Amniotic epithelial cell (primary cell): ENCODE results near the gene ECHDC3.
"Not testable (repeated sequence)": the region's sequence is repeated elsewhere in the genome, so short reads cannot be mapped to it uniquely, and the experiment has no call there.

Source experiments
- DNase-seq: peaks from one replicate; pipeline ENCODE4 v3.0.0-alpha.2; 2010; ENCODE audit warnings: low read depth

Gene ECHDC3, protein sequence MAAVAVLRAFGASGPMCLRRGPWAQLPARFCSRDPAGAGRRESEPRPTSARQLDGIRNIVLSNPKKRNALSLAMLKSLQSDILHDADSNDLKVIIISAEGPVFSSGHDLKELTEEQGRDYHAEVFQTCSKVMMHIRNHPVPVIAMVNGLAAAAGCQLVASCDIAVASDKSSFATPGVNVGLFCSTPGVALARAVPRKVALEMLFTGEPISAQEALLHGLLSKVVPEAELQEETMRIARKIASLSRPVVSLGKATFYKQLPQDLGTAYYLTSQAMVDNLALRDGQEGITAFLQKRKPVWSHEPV

DNA sequence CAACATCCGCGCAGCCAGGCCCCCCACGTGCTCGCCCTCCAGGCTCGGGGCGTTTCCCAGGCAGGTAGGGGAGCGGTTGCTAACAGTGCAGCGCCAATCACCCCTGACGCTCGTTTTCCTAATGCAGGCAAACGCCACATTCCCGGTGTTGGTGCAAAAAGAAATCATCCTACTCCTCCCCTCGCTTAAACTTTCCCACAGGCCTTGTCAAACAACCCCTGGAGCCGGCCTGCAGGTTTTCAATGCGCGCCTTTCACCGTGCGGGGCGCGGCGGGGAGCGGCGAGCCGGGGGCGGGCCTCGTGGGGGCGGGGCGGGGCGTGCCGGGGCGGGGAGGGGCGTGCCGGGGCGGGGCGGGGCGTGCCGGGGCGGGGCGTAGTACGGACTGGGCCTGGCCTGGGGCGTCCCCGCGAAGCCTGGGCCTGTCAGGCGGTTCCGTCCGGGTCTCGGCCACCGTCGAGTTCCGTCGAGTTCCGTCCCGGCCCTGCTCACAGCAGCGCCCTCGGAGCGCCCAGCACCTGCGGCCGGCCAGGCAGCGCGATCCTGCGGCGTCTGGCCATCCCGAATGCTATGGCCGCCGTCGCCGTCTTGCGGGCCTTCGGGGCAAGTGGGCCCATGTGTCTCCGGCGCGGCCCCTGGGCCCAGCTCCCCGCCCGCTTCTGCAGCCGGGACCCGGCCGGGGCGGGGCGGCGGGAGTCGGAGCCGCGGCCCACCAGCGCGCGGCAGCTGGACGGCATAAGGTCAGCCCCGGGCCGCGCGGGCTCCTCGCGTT lies at the start of gene ECHDC3:
TSS of gene ECHDC3 (plus strand) at position 374 of the 770 bp plus-strand sequence. CDS start at position 569, 195 bp downstream.
- DNase-seq = peak; percentile 36

DNA sequence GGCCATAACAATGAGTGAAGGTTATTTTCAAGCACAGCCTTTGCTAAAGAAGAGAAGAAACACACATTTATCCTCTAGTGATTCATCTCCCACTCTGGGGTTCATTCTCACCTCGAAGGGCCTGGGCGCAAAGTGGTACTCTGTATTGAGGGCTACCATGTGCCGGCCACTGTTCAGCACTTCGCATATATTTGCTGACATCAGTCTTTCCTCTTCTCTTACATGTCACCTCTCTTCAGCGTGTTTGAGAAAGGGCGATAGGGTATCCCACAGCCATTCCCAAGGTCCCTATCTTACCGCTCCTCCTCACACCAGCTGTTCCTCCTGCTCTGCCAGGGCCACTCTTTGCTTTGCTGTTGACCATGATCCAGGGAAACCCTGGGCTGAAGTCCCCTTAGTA lies 48.8 kb upstream of the ECHDC3 start:
- DNase-seq = no peak

DNA sequence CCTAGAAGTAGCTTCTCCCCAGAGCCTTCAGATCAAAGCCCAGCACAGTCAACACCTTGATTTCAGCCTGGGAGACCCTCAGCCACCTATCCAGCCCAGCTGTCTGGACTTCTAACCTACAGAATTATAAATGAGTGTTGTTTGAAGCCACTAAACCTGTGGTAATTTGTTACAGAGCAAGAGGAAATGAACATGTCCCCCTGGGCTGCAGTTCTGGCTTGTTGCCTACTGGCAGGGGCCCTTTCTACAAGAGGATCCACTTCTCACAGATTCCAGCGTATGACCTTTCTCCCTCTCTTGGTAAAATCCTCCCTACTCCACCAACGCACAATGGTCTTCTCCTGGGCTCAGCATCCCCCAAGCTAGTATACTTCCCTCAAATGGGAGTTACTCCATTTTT lies 46.4 kb upstream of the ECHDC3 start:
- no peak for DNase-seq

DNA sequence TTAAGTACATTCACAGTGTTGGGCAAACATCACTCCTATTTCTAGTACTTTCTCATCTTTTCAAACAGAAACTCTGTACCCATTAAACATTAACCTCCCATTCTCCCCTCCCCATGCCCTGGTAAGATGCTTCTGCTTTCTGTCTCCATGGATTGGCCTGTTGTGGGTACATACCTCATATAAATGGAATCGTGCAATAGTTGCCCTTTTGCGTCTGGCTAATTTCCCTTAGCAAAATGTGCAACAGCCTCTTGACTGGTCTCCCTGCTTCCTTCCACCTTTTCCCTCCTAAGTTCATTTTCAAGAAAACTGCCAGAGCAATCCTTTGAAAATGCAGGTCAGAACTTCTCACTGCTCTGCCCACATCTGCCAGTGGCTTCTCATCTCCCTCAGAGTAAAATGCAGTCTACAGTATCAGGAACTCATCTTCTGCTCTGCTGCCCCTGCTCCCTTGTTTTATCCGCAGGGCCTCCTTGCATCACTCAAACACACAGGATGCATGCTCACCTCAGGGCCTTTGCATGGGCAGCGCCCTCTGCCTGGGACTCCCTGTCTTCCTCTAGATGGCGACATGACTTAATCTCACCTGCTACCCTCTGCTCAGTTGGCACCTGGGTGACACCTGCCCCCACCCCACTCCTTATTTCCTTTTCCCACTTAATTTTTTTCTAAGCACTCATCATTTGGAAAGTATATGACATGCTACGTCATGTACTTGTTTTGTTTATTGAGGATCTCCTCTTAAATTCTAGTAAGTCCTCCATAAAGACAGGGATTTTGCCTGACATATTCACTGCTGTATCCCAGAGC lies 44.3 kb upstream of the ECHDC3 start:
- DNase-seq = no peak

DNA sequence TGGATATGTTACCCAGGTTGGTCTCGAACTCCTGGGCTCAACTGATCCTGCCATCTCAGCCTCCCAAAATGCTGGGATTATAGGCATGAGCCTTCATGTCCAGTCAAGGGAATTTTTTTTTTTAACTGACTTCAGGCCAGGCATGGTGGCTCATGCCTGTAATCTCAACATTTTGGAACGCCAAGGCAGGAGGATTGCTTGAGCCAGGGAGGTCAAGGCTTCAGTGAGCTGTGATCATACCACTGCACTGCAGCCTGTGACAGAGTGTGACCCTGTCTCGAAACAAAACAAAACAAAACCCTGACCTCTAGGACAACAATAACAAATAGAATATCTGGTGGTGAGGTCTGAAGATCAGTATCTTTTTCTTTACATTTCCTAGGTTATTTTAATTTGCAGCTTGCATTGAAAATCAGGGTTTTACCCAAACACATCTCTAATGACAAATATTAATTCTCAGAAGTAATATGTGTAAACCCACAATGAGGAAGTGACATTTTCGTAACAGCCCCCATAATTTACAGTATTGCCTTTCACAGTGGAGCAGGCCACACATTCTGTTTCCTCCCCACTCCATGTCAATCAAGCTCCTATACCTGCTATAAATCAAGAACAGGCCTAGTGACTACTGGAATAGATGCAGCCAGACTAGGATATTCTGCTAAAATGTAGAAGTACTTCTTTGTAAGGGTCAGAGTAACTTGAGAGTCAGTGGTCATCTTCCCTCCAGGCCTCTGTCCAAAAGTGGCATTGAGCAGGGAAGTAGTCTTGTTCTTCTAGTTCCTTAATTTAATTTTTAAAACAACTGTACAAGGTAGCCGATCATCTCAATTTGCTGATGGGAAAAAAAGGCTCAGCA lies 43.3 kb upstream of the ECHDC3 start:
- no peak for DNase-seq

DNA sequence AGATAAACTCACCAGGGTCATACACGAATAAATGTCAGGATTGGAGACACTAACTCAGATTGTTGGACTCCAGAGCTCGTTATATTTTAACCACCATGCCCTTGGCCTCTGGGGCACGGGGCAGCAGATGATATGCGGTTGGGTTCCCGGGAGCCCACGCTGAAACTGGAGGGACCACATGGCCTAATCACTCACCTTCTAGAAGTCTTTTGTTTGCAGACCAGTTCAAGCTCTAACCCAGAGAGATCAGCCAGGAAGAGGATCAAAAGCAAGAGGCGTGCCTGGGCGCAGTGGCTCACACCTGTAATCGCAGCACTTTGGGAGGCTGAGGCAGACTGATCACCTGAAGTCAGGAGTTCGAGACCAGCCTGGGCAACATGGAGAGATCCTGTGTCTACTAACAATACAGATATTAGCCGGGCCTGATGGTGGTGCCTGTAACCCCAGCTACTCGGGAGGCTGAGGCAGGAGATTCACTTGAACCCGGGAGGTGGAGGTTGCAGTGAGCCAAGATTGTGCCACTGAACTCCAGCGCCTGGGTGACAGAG lies 42.6 kb upstream of the ECHDC3 start:
- no peak for DNase-seq

DNA sequence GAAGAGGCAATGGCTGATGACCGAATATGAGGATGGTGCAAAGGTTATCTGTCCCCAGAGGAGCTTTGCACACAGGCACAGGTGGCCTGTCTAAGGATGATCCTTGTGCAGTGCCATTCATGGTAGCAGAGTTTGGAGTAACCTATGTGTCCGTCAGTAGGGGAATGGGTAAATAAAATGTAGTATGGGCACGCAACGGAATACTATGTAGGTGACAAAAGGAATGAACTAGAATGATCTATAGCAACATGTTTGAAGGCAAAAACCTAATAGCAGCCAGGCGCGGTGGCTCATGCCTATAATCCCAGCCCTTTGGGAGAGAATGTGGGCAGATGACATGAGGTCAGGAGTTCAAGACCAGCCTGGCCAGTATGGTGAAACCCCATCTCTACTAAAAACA lies 41.6 kb upstream of the ECHDC3 start:
- no peak for DNase-seq

DNA sequence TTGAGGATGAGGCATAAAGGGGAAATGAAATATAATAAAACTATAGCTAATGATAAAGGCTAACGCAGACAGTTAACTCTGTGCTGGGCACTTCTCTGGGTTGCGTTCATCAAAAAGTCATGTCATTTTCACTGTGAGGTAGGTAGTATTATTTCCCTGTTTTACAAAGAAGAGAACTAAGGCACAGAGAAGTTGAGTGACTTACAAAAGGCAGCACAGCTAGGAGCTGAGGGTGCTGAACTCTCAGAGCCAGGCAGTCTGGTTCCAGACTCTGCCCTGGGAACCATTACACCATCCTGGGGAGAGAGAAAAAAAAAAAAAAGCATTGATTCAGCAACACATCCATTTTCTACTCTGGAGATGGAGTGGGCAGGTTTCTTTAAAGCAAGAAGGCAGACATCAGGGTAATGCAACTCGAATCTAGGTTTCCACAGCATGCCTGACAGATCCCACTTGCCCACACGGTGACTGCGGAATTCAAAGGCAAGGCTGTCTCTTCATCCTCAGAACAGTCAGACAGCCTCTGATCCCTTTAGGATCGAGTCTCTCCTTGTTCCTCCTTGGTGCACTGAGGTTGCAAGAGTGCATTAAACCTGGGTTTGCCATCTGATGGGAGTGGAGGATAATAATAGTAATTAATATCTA lies 40.6 kb upstream of the ECHDC3 start:
- no peak for DNase-seq

DNA sequence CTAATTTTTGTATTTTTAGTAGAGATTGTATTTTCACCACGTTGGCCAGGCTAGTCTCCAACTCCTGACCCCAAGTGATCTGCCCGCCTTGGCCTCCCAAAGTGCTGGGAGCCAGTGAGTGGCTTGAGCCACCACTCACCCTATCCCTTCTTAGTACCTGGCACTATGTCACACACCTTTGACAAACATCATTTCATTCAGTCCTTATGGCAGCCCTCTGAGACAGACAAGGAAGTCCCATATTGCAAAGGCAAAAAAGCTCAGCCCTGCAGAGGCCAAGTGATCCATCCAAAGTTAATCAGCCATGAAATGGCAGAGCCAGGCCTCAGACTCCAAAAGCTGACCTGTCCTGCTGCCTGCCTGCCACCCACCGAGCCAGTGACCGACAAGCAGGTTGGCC lies 39.9 kb upstream of the ECHDC3 start:
- no peak for DNase-seq

DNA sequence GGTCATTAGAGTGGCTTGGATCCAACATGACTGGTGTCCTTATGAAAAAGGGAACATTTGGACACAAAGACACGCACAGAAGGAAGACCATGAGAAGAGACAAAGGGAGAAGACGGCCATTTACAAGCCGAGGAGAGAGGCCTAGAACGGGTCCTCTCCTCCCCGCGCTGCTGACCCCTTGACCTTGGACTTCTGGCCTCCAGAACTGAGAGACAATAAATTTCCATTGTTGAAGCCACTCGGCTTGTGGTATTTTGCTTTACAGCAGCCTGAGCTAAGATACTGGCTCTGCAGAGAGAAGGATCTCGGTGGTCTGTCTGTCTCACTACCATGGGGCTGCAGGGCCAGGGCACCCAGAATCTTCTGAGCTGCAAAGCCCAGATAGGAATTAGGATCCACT lies 38.1 kb upstream of the ECHDC3 start:
- no peak for DNase-seq

DNA sequence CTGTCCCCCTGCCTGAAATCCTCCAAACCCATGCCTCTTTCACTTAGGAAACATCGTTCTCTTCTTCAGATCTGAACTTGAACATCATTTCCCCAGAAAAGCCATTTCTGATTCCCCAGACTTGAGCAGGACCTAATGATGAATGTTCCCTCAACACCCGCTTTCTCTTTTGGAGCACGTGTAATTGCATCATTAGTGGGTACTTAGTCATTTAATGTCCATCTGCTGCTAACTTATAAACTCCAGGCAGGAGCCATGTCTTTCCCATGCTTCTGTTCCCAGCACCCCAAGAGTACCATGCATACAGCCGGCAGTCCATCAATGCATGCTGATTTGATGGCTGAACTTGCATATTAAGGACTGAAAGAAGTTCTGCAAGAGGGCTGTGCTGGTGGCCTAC lies 36.5 kb upstream of the ECHDC3 start:
- peak; percentile 67 for DNase-seq

DNA sequence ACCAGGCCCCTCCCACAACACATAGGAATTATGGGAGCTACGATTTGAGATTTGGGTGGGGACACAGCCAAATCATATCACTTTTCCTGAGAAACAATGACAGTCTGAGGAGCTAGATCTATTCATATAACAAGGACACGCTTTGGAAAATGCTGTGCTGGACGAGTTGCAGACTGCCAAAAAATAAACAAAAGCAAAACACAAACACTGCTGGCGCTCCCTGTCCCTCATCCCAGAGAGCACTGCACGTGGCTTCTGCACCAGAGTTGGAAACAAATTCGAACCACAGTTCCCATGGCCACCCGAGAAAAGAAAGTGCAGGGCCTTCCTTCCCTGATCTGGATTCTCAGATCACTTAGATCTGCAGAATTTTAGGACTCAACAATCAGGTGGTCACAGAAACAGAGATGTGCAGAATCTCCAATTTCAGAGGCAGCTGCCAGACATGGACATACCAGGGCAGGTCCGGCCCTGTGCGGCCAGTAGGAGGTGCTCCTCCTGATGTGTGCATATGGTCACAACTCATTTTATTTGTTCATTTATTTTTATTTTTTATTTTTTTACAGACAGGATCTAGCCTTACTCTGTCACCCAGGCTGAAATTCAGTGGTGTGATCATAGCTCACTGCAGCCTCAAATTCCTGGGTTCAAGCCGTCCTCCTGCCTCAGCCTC lies 35.2 kb upstream of the ECHDC3 start:
- DNase-seq = no peak

DNA sequence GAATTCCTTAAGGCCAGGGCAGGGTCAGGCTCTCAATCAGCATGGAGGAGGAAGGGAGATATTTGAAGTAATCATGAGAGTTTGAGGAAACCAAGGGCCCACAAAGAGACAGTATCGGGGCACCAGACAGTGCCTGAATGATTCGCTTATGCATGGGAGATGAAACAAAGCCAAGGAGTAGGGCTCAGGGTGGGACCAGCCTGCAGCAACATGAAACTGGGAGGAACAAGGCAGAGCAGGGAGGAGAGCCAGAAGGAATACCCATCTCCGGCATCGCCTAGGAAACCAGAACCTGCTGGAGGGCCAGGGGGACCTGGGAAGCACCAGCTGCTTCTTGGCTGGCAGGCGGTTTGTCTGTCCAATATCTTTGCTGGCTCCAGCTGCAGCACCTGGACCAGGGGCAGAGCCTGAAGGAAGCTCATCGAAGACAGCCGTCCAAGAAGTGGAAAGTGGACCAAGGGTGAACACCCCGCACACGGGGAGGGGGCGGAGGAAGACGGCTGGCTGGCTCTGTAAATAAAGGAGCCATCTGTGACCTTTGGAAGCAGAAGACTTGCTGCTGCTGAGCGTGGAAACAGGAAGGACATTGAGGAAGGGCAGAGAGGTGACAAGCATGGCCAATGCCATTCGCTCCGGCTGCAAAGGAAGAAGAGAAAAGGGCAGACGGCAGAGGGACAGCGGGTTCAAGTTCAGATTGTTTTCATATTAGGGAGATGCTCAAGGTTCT lies 34.4 kb upstream of the ECHDC3 start:
- DNase-seq = no peak

DNA sequence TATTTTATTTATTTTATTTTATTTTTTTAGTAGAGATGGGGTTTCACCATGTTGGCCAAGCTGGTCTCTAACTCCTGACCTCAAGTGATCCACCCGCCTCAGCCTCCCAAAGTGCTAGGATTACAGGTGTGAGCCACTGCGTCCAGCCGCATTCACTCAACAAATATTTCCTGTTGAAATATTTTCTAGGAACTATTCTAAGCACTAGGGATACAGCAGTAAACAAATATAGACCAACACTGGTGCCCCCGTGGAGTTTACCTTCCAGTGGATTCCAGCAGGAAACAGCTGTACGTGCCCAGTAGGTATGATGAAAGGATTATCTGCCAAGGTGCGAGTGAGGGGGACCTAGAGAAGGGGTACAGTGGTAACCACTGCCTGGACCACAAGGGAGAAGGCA lies 33.4 kb upstream of the ECHDC3 start:
- DNase-seq = not testable (repeated sequence)

DNA sequence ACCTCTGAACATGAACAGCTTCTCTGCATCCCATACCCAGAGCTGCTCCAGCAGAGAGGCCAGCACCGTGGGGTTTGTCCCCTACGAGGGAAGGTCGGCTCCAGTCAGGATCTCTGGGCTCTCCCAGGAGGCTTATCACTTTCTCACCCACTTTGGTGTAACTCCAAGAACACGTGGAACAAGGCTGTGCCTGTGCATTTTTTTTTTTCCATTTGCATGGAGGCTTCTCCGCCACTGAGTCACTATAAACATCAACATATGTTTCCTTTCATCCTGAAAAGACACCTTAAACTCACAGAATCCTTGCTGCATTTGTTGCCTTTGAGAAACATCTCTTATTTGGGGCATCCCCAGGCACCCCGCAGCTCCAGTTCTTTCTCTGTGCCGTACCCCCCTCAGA lies 29.4 kb upstream of the ECHDC3 start:
- DNase-seq = peak; percentile 37

DNA sequence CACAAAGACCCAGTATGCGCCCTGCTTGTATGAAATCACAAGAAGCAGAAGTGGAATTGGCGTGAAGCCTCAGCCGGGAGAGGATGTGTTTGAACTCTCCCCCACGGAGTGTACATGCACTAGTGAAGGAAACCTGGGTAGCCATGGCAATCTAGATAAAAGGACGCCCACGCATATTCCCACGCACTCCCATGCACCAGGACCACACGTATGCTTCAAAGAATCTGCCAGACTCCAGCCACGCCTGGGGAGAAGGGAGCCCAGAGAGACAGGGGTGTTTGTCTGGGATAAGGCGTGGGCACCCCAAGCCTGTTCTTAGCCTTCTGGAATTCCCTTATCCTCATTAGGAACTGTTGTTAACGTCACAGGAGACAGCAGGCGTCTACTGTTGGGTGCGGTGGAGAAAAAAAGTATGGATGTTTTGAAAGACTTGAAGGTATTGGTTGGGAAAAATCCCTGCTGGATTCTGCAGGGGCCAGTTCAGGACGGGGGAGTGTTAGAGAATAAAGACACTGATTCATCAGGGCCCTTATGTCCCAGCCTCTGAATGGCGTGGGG lies 28.9 kb upstream of the ECHDC3 start:
- peak; percentile 96 for DNase-seq

DNA sequence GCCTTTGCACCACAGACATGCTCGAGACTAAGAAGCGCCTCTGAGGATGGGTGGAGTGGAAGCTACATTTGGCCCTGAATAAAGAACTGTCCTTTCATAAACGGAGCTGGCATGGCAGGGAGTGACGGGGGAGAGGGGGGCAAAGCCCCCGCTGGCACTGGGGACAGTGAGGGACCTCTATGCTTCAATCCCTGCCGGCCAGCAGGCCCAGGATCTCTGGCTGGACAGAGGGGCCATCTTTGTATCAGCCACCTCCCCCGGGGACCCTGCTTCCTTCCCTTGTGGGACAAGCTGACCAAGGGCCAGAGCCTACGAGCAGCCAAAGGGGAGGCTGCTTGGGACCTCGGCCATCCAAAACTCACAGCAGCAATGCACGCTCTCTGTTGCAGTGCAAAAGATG lies 28.2 kb upstream of the ECHDC3 start:
- DNase-seq = no peak

DNA sequence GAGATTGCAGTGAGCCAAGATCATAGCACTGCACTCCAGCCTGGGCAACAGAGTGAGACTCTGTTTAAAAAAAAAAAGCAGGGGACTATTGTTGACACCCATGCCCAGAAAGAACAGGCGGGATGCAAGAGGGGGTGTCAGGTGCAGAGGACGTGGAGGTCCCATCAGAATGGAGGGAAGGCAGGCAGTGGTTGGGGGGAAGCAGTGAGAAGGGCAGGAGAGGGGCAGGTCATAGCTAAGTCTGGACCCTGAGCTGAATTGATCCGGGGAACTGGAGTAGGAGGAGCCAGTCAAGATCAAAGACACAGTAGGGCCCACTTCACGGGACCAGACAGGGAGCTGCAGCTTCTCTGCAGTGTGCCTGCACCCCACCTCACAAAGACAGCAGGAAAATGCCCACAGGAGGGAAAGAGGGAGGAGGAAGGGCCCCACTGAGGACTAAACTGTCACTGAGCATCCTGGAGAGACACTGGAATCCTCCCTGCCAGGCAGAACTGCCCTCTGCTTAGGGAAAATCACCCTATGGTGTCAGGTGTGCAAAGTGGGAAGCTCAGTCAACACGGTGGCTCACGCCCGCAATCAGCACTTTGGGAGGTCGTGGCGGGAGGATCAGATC lies 27.3 kb upstream of the ECHDC3 start:
- no peak for DNase-seq
